Neural cell (in vitro differentiated cells): ENCODE data around the gene LMO4. TPM values are rescaled to one million over a fixed set of nuclear protein-coding genes. Genes with fewer than 3 reads are reported as not detected.

Experiments used
- H2AFZ ChIP-seq: fragments of 200-600, 300-800 bp; sonication (generic), shearing (Covaris generic); 2 replicates; pipeline ENCODE4 v1.6.0; 2014; ENCODE audit warnings: low read depth, mild to moderate bottlenecking, antibody characterized with exemption, low read length, moderate library complexity
- H3F3A ChIP-seq: fragments of 200-600 bp; shearing (Covaris generic); 2 replicates; pipeline ENCODE4 v1.6.1; 2016; ENCODE audit warnings: mild to moderate bottlenecking, moderate library complexity, mixed read lengths, antibody characterized with exemption, low read length; ENCODE audit not compliant: insufficient read depth, poor library complexity, severe bottlenecking
- H3K27ac ChIP-seq: fragments of 200-600, 300-800 bp; sonication (generic), shearing (Covaris generic); 2 replicates; pipeline ENCODE4 v1.5.1; 2014; ENCODE audit warnings: mild to moderate bottlenecking, low read length, moderate library complexity
- H3K27me3 ChIP-seq: fragments of 300-800, 200-600 bp; sonication (generic), shearing (Covaris generic); 2 replicates; pipeline ENCODE4 v1.6.0; 2014; ENCODE audit warnings: mild to moderate bottlenecking, low read depth, low read length, moderate library complexity; ENCODE audit not compliant: insufficient read depth
- H3K36me3 ChIP-seq: fragments of 300-800, 200-600 bp; sonication (generic), shearing (Covaris generic); 2 replicates; pipeline ENCODE4 v1.5.1; 2014; ENCODE audit warnings: mild to moderate bottlenecking, antibody characterized with exemption, low read length, moderate library complexity; ENCODE audit not compliant: insufficient read depth
- H3K4me2 ChIP-seq: fragments of 300-800, 200-600 bp; sonication (generic), shearing (Covaris generic); 2 replicates; pipeline ENCODE4 v1.6.0; 2014; ENCODE audit warnings: mild to moderate bottlenecking, low read length
- H3K4me3 ChIP-seq: fragments of 300-800, 200-600 bp; sonication (generic), shearing (Covaris generic); 2 replicates; pipeline ENCODE4 v1.5.1; 2014; ENCODE audit warnings: mild to moderate bottlenecking, low read length, moderate library complexity
- H3K79me2 ChIP-seq: fragments of 200-600 bp; shearing (Covaris generic); replicated peaks from 2 replicates; pipeline ENCODE4 v1.6.0; 2014; ENCODE audit warnings: mild to moderate bottlenecking, low read length, moderate library complexity; ENCODE audit not compliant: insufficient read depth
- H3K9ac ChIP-seq: fragments of 300-800, 200-600 bp; sonication (generic), shearing (Covaris generic); 2 replicates; pipeline ENCODE4 v1.6.1; 2016; ENCODE audit warnings: mild to moderate bottlenecking, low read length, mixed read lengths
- H3K9me2 ChIP-seq: fragments of 200-600 bp; shearing (Covaris generic); 2 replicates; pipeline ENCODE4 v1.6.1; 2016; ENCODE audit warnings: mild to moderate bottlenecking, low read length, mixed read lengths; ENCODE audit not compliant: insufficient read depth
- H3K9me3 ChIP-seq: fragments of 200-600, 300-800 bp; sonication (generic), shearing (Covaris generic); 2 replicates; pipeline ENCODE4 v1.6.1; 2016; ENCODE audit warnings: mild to moderate bottlenecking, mixed run types, low read length, moderate library complexity, mixed read lengths
- H4K20me1 ChIP-seq: fragments of 200-600 bp; shearing (Covaris generic); 2 replicates; pipeline ENCODE4 v1.6.1; 2016; ENCODE audit warnings: mild to moderate bottlenecking, mixed run types; ENCODE audit not compliant: insufficient read depth
- CTCF ChIP-seq: fragments of 450-650 bp; IDR thresholded peaks from 2 replicates; pipeline ENCODE4 v1.5.1; 2014; ENCODE audit warnings: antibody characterized with exemption, mild to moderate bottlenecking, moderate library complexity; ENCODE audit not compliant: poor library complexity, severe bottlenecking
- EP300 ChIP-seq: fragments of 450-650 bp; conservative IDR thresholded peaks from 2 replicates; pipeline ENCODE4 v1.6.1; 2014; ENCODE audit warnings: antibody characterized with exemption, mild to moderate bottlenecking, moderate library complexity; ENCODE audit not compliant: poor library complexity, severe bottlenecking
- EZH2 ChIP-seq: fragments of 200-600, 300-800 bp; shearing (Covaris generic), sonication (generic); IDR thresholded peaks from 2 replicates; pipeline ENCODE4 v1.6.1; 2014; ENCODE audit warnings: antibody characterized with exemption, low read length, borderline replicate concordance, mild to moderate bottlenecking; ENCODE audit not compliant: insufficient read depth, poor library complexity, severe bottlenecking
- MXI1 ChIP-seq: fragments of 450-650 bp; conservative IDR thresholded peaks from 2 replicates; pipeline ENCODE4 v1.6.1; 2014; ENCODE audit warnings: antibody characterized with exemption, mild to moderate bottlenecking; ENCODE audit not compliant: poor library complexity, severe bottlenecking
- POLR2AphosphoS5 ChIP-seq: IDR thresholded peaks from 2 replicates; pipeline ENCODE4 v1.6.1; 2012
- RAD21 ChIP-seq: fragments of 450-650 bp; conservative IDR thresholded peaks from 2 replicates; pipeline ENCODE4 v1.6.1; 2014; ENCODE audit warnings: antibody characterized with exemption, mild to moderate bottlenecking, moderate library complexity
- REST ChIP-seq: IDR thresholded peaks from 2 replicates; pipeline ENCODE4 v1.6.1; 2012; ENCODE audit warnings: borderline replicate concordance
- SMC3 ChIP-seq: fragments of 450-650 bp; conservative IDR thresholded peaks from 2 replicates; pipeline ENCODE4 v1.6.1; 2014; ENCODE audit warnings: antibody characterized with exemption, mild to moderate bottlenecking, moderate library complexity; ENCODE audit not compliant: poor library complexity
- TAF1 ChIP-seq: IDR thresholded peaks from 2 replicates; pipeline ENCODE4 v1.6.1; 2012; ENCODE audit warnings: low read depth
- polyA plus RNA-seq: library from polyadenylated mRNA; depleted of rRNA; stranded (reverse); fragments of >200 nt; gene quantifications from 2 replicates; pipeline ENCODE4 v1.2.3, GENCODE V29; 2014

The LMO4 gene
- polyA plus RNA-seq, 1 donor from 2014 or later: 147 TPM

- no peak for TF ChIP-seq MXI1
- TF ChIP-seq SMC3: no peak
- TF ChIP-seq TAF1: no peak
- no peak for TF ChIP-seq EP300
- no peak for TF ChIP-seq CTCF
- no peak for TF ChIP-seq POLR2AphosphoS5
- no peak for TF ChIP-seq RAD21
- no peak for TF ChIP-seq REST
- no peak for TF ChIP-seq EZH2
- Histone ChIP-seq H3K9ac (no peak overlapping the region), H3F3A (no peaks in the 10 kb centered on the region), H3K36me3 (no peaks in the 10 kb centered on the region), H3K79me2 (no peaks in the 10 kb centered on the region), H4K20me1 (no peaks in the 10 kb centered on the region), H3K27ac (no peak overlapping the region), H3K27me3 (no peaks in the 10 kb centered on the region), H3K9me2 (no peaks in the 10 kb centered on the region), H3K4me3 (no peak overlapping the region), H2AFZ (no peak overlapping the region), H3K9me3 (no peaks in the 10 kb centered on the region), H3K4me2 (no peak overlapping the region)
Observed at GRCh38 chr1:87369736-87370478, 41.2 kb downstream of the LMO4 start.

GRCh38 chr1:87370544-87370943 lies 41.9 kb downstream of the LMO4 start:
- H3K27me3 ChIP-seq: no peaks in the 10 kb centered on the region
- no peak for TF ChIP-seq CTCF
- no peak for TF ChIP-seq MXI1
- no peak for TF ChIP-seq SMC3
- no peak for TF ChIP-seq TAF1
- no peak for TF ChIP-seq RAD21
- TF ChIP-seq EP300: no peak
- TF ChIP-seq EZH2: no peak
- no peak overlapping the region for H2AFZ ChIP-seq
- no peaks in the 10 kb centered on the region for H3K9me3 ChIP-seq
- no peaks in the 10 kb centered on the region for H3K79me2 ChIP-seq
- H3K9me2 ChIP-seq: no peaks in the 10 kb centered on the region
- no peak overlapping the region for H3K4me2 ChIP-seq
- no peaks in the 10 kb centered on the region for H3K36me3 ChIP-seq
- H4K20me1 ChIP-seq: no peaks in the 10 kb centered on the region
- no peak overlapping the region for H3K4me3 ChIP-seq
- no peak overlapping the region for H3K9ac ChIP-seq
- no peak overlapping the region for H3K27ac ChIP-seq
- H3F3A ChIP-seq: no peaks in the 10 kb centered on the region
